AG20443 (cell line): ENCODE results near the gene MORC3.
"Not testable (repeated sequence)": the region's sequence is repeated elsewhere in the genome, so short reads cannot be mapped to it uniquely, and the experiment has no call there.

Experiments used
- DNase-seq: peaks from one replicate; pipeline ENCODE4 v3.0.0; 2012; ENCODE audit warnings: low spot score, mixed read lengths

The MORC3 gene

GRCh38 chr21:36386031-36386642, 66.1 kb downstream of the MORC3 start:
- DNase-seq, result peak; percentile 32

- no peak for DNase-seq
Observed at GRCh38 chr21:36388096-36388495, 68.1 kb downstream of the MORC3 start.

- DNase-seq, result peak; percentile 51
Observed at GRCh38 chr21:36388835-36389234, 68.8 kb downstream of the MORC3 start.

- not testable (repeated sequence) for DNase-seq
Observed at GRCh38 chr21:36391649-36392048, 71.7 kb downstream of the MORC3 start.

- no peak for DNase-seq
Observed at GRCh38 chr21:36395353-36396111, 75.5 kb downstream of the MORC3 start.

GRCh38 chr21:36396325-36396724, 76.3 kb downstream of the MORC3 start:
- no peak for DNase-seq

GRCh38 chr21:36396971-36397370, 77.0 kb downstream of the MORC3 start:
- DNase-seq, result no peak

- no peak for DNase-seq
Observed at GRCh38 chr21:36397606-36398005, 77.6 kb downstream of the MORC3 start.

- DNase-seq, result not testable (repeated sequence)
Observed at GRCh38 chr21:36399736-36400135, 79.7 kb downstream of the MORC3 start.

- DNase-seq, result no peak
Observed at GRCh38 chr21:36400719-36401118, 80.7 kb downstream of the MORC3 start.

- DNase-seq, result no peak
Observed at GRCh38 chr21:36402339-36402738, 82.3 kb downstream of the MORC3 start.

GRCh38 chr21:36403713-36404112, 83.7 kb downstream of the MORC3 start:
- DNase-seq, result no peak

- DNase-seq, result no peak
Observed at GRCh38 chr21:36408568-36408967, 88.6 kb downstream of the MORC3 start.

- DNase-seq, result no peak
Observed at GRCh38 chr21:36411301-36411700, 91.3 kb downstream of the MORC3 start.

GRCh38 chr21:36412916-36413315, 92.9 kb downstream of the MORC3 start:
- DNase-seq, result no peak

- DNase-seq, result no peak
Observed at GRCh38 chr21:36415375-36415774, 95.4 kb downstream of the MORC3 start.

- no peak for DNase-seq
Observed at GRCh38 chr21:36419241-36419640, 99.2 kb downstream of the MORC3 start.

GRCh38 chr21:36419996-36420395, 100.0 kb downstream of the MORC3 start:
- DNase-seq, result peak; percentile 94

GRCh38 chr21:36420571-36421339, 100.8 kb downstream of the MORC3 start:
- DNase-seq, result no peak

GRCh38 chr21:36422279-36423098, 102.5 kb downstream of the MORC3 start:
- DNase-seq, result peak; percentile 80

- DNase-seq, result no peak
Observed at GRCh38 chr21:36423771-36424433, 103.9 kb downstream of the MORC3 start.

- no peak for DNase-seq
Observed at GRCh38 chr21:36424592-36424991, 104.6 kb downstream of the MORC3 start.
